HCT116 (cell line): Measurements from ENCODE around the gene EGFR. TPM values are rescaled to one million over a fixed set of nuclear protein-coding genes. Genes with fewer than 3 reads are reported as not detected.

Experiments
- ATAC-seq: fragments of 200-7000 bp; cut with Tn5 transposase; 2 replicates; pipeline ENCODE4 v1.9.1; 2020; ENCODE audit warnings: mild to moderate bottlenecking, moderate library complexity
- BruUV-seq: library from RNA; stranded (reverse); fragments of 400-500 nt; replicated peaks from 2 replicates; lab custom pipeline; 2021; lab: Mats Ljungman, UMichigan
- CTCF ChIA-PET: fragments of 300-600 bp; sonication (Branson Sonifier 250); formaldehyde crosslinking; loops from one replicate; lab custom pipeline; 2021; ENCODE audit warnings: antibody characterized with exemption; lab: Charles Lee
- POLR2A ChIA-PET: fragments of 300-600, 350-600 bp; sonication (Branson Sonifier 250); formaldehyde crosslinking; loops from one replicate; lab custom pipeline; 2021; ENCODE audit warnings: antibody characterized with exemption; lab: Charles Lee
- RAD21 ChIA-PET, 2 experiments: fragments of 300-600 bp; sonication (Branson Sonifier 250); formaldehyde crosslinking; loops; one replicate each; lab custom pipeline; 2023; ENCODE audit warnings: low total read pairs in 2 of 2; ENCODE audit not compliant: uncharacterized antibody in 2 of 2, unreplicated experiment in 2 of 2, low non-redundant PET in 1 of 2; lab: Charles Lee
- DNase-seq: peaks from one replicate; pipeline ENCODE4 v3.0.0-alpha.2; 2010; ENCODE audit warnings: low read depth, low spot score
- H2AFZ ChIP-seq: fragments of 200-600 bp; shearing (Covaris generic), sonication (generic); 2 replicates; pipeline ENCODE4 v1.6.1; 2017; ENCODE audit warnings: low read depth, mixed run types, mixed read lengths, antibody characterized with exemption, low read length; ENCODE audit not compliant: poor library complexity, severe bottlenecking
- H3K27ac ChIP-seq: 2 replicates; pipeline ENCODE4 v1.5.1; 2012; ENCODE audit warnings: low read depth, low read length
- H3K27me3 ChIP-seq: fragments of 200-600 bp; sonication (generic); 2 replicates; pipeline ENCODE4 v1.6.1; 2016; ENCODE audit warnings: mixed run types, low read length, mixed read lengths; ENCODE audit not compliant: insufficient read depth
- H3K36me3 ChIP-seq, 2 experiments: fragments of 200-500 bp in 1 of 2; fragments of 200-600 bp in 1 of 2; sonication (Bioruptor generic) in 1 of 2; sonication (generic) in 1 of 2; 2 replicates each; pipeline versions ENCODE4 v1.5.1 to v1.6.1; 2014 to 2016; ENCODE audit warnings: low read length in 2 of 2, inconsistent platforms in 1 of 2, mixed read lengths in 1 of 2, mixed run types in 1 of 2; ENCODE audit not compliant: insufficient read depth in 2 of 2, control insufficient read depth in 1 of 2
- H3K4me1 ChIP-seq, 2 experiments: fragments of 200-600 bp in 1 of 2; sonication (generic) in 1 of 2; 2 replicates each; pipeline versions ENCODE4 v1.5.1 to v1.6.1; 2012 to 2017; ENCODE audit warnings: low read length in 2 of 2, inconsistent platforms in 1 of 2, mild to moderate bottlenecking in 1 of 2, mixed read lengths in 1 of 2, mixed run types in 1 of 2, moderate library complexity in 1 of 2; ENCODE audit not compliant: insufficient read depth in 2 of 2, control insufficient read depth in 1 of 2
- H3K4me2 ChIP-seq: fragments of 200-600 bp; sonication (generic); 2 replicates; pipeline ENCODE4 v1.6.1; 2017; ENCODE audit warnings: mixed run types, low read length, mixed read lengths
- H3K4me3 ChIP-seq, 2 experiments: fragments of 200-600 bp in 1 of 2; sonication (generic) in 1 of 2; replicated peaks in 1 of 2; 2 replicates each; pipeline ENCODE4 v1.5.1; 2011 to 2016; ENCODE audit warnings: low read length in 2 of 2, control low read depth in 1 of 2, low read depth in 1 of 2, mild to moderate bottlenecking in 1 of 2, mixed read lengths in 1 of 2, mixed run types in 1 of 2
- H3K79me2 ChIP-seq: fragments of 200-600 bp; sonication (generic); 2 replicates; pipeline ENCODE4 v1.6.1; 2017; ENCODE audit warnings: mild to moderate bottlenecking, mixed run types, low read length, moderate library complexity, mixed read lengths; ENCODE audit not compliant: insufficient read depth
- H3K9ac ChIP-seq: fragments of 200-600 bp; sonication (generic); 2 replicates; pipeline ENCODE4 v1.6.1; 2016; ENCODE audit warnings: low read length, mixed read lengths
- H3K9me2 ChIP-seq: fragments of 200-600 bp; sonication (generic), shearing (Covaris generic); 2 replicates; pipeline ENCODE4 v1.6.1; 2017; ENCODE audit warnings: mixed run types, mild to moderate bottlenecking, moderate library complexity; ENCODE audit not compliant: insufficient read depth
- H3K9me3 ChIP-seq, 2 experiments: fragments of 200-500 bp in 1 of 2; fragments of 200-600 bp in 1 of 2; sonication (Bioruptor generic) in 1 of 2; sonication (generic) in 1 of 2; 2 replicates each; pipeline ENCODE4 v1.6.1; 2014 to 2017; ENCODE audit warnings: low read length in 2 of 2, mixed read lengths in 2 of 2, inconsistent platforms in 1 of 2, low read depth in 1 of 2, mild to moderate bottlenecking in 1 of 2, mixed run types in 1 of 2, moderate library complexity in 1 of 2; ENCODE audit not compliant: control insufficient read depth in 1 of 2, insufficient read depth in 1 of 2
- H4K20me1 ChIP-seq: fragments of 200-600 bp; sonication (generic), shearing (Covaris generic); 2 replicates; pipeline ENCODE4 v1.6.1; 2017; ENCODE audit warnings: mixed run types, mild to moderate bottlenecking, moderate library complexity; ENCODE audit not compliant: insufficient read depth
- CEBPB ChIP-seq: IDR thresholded peaks from 2 replicates; pipeline ENCODE4 v1.6.1; 2012; ENCODE audit warnings: low read depth
- EGR1 ChIP-seq: IDR thresholded peaks from 2 replicates; pipeline ENCODE4 v1.6.1; 2012; ENCODE audit warnings: low read depth
- ELF1 ChIP-seq: IDR thresholded peaks from 2 replicates; pipeline ENCODE4 v1.6.1; 2012; ENCODE audit warnings: low read depth, borderline replicate concordance
- EZH2phosphoT487 ChIP-seq: fragments of 200-600 bp; IDR thresholded peaks from 2 replicates; pipeline ENCODE4 v1.6.1; 2018; ENCODE audit warnings: antibody characterized with exemption, borderline replicate concordance
- FOSL1 ChIP-seq: IDR thresholded peaks from 2 replicates; pipeline ENCODE4 v1.6.1; 2012; ENCODE audit warnings: low read depth
- JUND ChIP-seq: IDR thresholded peaks from 2 replicates; pipeline ENCODE4 v1.6.1; 2012
- POLR2A ChIP-seq: IDR thresholded peaks from 2 replicates; pipeline ENCODE4 v1.7.0; 2011; ENCODE audit warnings: borderline replicate concordance; ENCODE audit not compliant: insufficient read depth, insufficient read length; ENCODE audit errors: extremely low read depth
- POLR2AphosphoS5 ChIP-seq: IDR thresholded peaks from 2 replicates; pipeline ENCODE4 v1.6.1; 2011; ENCODE audit warnings: mild to moderate bottlenecking, low read depth, low read length, moderate library complexity
- RAD21 ChIP-seq: IDR thresholded peaks from 2 replicates; pipeline ENCODE4 v1.6.1; 2012; ENCODE audit warnings: low read depth, mild to moderate bottlenecking
- SIN3A ChIP-seq: IDR thresholded peaks from 2 replicates; pipeline ENCODE4 v1.6.1; 2012; ENCODE audit warnings: low read depth
- SP1 ChIP-seq: IDR thresholded peaks from 2 replicates; pipeline ENCODE4 v1.6.1; 2012; ENCODE audit warnings: low read depth
- SRF ChIP-seq: IDR thresholded peaks from 2 replicates; pipeline ENCODE4 v1.6.1; 2012; ENCODE audit warnings: low read depth
- YY1 ChIP-seq: IDR thresholded peaks from 2 replicates; pipeline ENCODE4 v1.6.1; 2011; ENCODE audit warnings: low read length, low read depth, moderate library complexity, mild to moderate bottlenecking; ENCODE audit not compliant: insufficient replicate concordance; ENCODE audit errors: extremely low read depth
- ZFX ChIP-seq: fragments of 450-650 bp; IDR thresholded peaks from 2 replicates; pipeline ENCODE4 v1.6.1; 2017
- intact Hi-C: fragments of 100-400 bp; cut with micrococcal nuclease; formaldehyde crosslinking; loops from 2 replicates; pipeline ENCODE4 v1.10.0; 2022
- total RNA-seq: library from RNA; stranded (reverse); gene quantifications from one replicate; pipeline ENCODE4 v1.2.1, GENCODE V29; 2021; ENCODE audit not compliant: unreplicated experiment
- TF ChIP-seq, protein P1 (sequence below), 3 experiments: fragments of 200-600 bp in 1 of 3; sonication (generic) in 1 of 3; IDR thresholded peaks in 2 of 3; conservative IDR thresholded peaks in 1 of 3; 2 replicates each; pipeline ENCODE4 v1.5.1; 2012 to 2017; ENCODE audit warnings: low read depth in 2 of 3, low read length in 2 of 3, antibody characterized with exemption in 1 of 3, borderline replicate concordance in 1 of 3, control low read depth in 1 of 3, mild to moderate bottlenecking in 1 of 3, mixed read lengths in 1 of 3, mixed run types in 1 of 3, moderate library complexity in 1 of 3; ENCODE audit not compliant: insufficient read depth in 1 of 3
- TF ChIP-seq, protein P2 (sequence below): IDR thresholded peaks from 2 replicates; pipeline ENCODE4 v1.6.1; 2012
- TF ChIP-seq, protein P3 (sequence below): IDR thresholded peaks from 2 replicates; pipeline ENCODE4 v1.6.1; 2011; ENCODE audit warnings: mild to moderate bottlenecking, low read length, moderate library complexity; ENCODE audit not compliant: insufficient replicate concordance; ENCODE audit errors: extremely low read depth
- TF ChIP-seq, protein P4 (sequence below): IDR thresholded peaks from 2 replicates; pipeline ENCODE4 v1.6.1; 2012; ENCODE audit warnings: low read depth

Gene EGFR
- total RNA-seq, 1 experiment from 2014 or later = 71.5 TPM

DNA sequence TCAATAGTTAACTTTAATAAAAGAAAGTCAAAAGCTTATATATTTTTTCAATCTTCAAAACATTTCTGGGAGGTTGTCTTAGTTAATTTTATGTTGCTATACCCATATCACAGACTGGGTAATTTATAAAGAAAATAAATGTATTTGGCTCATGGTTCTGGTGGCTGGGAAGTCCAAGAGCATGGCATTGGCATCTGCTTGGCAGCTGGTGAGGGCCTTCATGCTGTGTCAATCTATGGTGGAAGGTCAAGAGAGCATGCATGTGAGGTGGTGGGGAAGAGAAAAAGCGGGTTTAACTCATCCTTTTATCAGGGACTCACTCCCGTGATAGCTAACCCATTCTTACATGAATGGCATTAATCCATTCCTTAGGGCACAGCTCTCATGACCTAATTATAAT lies 119.8 kb downstream of the EGFR start:
- Histone ChIP-seq H3K4me2 (no peak overlapping the region), H3K36me3 (peaks cover 0 to 9% of the 10 kb centered on the region in 2 experiments; a peak in 1 of 4 replicates), H3K79me2 (peaks cover 39% of the 10 kb centered on the region), H4K20me1 (no peaks in the 10 kb centered on the region), H3K4me3 (no peak overlapping the region), H3K9me2 (no peaks in the 10 kb centered on the region), H3K27ac (no peak overlapping the region), H3K9me3 (no peaks in the 10 kb centered on the region), H3K9ac (no peak overlapping the region), H2AFZ (no peak overlapping the region), H3K4me1 (peaks cover 18 to 22% of the 10 kb centered on the region in 2 experiments), H3K27me3 (no peaks in the 10 kb centered on the region)
- no peak for DNase-seq
- intact Hi-C loops = no loop called here
- POLR2A ChIA-PET = no interaction called here
- BruUV-seq = no TSS peak
- no peak for ATAC-seq
- TF ChIP-seq RAD21 (no peak), CEBPB (no peak), EGR1 (no peak), YY1 (no peak), ELF1 (no peak), FOSL1 (no peak), EZH2phosphoT487 (no peak), SP1 (no peak), POLR2AphosphoS5 (no peak), ZFX (no peak), JUND (no peak), SIN3A (no peak), POLR2A (no peak), SRF (no peak)
- TF ChIP-seq, protein P1, sequence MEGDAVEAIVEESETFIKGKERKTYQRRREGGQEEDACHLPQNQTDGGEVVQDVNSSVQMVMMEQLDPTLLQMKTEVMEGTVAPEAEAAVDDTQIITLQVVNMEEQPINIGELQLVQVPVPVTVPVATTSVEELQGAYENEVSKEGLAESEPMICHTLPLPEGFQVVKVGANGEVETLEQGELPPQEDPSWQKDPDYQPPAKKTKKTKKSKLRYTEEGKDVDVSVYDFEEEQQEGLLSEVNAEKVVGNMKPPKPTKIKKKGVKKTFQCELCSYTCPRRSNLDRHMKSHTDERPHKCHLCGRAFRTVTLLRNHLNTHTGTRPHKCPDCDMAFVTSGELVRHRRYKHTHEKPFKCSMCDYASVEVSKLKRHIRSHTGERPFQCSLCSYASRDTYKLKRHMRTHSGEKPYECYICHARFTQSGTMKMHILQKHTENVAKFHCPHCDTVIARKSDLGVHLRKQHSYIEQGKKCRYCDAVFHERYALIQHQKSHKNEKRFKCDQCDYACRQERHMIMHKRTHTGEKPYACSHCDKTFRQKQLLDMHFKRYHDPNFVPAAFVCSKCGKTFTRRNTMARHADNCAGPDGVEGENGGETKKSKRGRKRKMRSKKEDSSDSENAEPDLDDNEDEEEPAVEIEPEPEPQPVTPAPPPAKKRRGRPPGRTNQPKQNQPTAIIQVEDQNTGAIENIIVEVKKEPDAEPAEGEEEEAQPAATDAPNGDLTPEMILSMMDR (IDR thresholded peaks at IDR 0.05 in 2 of 3, conservative IDR thresholded peaks at IDR 0.05 in 1 of 3; ENCODE audit: borderline replicate concordance in 1 of 3, insufficient read depth in 1 of 3, low read depth in 2 of 3, low read length in 2 of 3) = no peak
- TF ChIP-seq, protein P2, sequence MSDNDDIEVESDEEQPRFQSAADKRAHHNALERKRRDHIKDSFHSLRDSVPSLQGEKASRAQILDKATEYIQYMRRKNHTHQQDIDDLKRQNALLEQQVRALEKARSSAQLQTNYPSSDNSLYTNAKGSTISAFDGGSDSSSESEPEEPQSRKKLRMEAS = no peak
- TF ChIP-seq, protein P3, sequence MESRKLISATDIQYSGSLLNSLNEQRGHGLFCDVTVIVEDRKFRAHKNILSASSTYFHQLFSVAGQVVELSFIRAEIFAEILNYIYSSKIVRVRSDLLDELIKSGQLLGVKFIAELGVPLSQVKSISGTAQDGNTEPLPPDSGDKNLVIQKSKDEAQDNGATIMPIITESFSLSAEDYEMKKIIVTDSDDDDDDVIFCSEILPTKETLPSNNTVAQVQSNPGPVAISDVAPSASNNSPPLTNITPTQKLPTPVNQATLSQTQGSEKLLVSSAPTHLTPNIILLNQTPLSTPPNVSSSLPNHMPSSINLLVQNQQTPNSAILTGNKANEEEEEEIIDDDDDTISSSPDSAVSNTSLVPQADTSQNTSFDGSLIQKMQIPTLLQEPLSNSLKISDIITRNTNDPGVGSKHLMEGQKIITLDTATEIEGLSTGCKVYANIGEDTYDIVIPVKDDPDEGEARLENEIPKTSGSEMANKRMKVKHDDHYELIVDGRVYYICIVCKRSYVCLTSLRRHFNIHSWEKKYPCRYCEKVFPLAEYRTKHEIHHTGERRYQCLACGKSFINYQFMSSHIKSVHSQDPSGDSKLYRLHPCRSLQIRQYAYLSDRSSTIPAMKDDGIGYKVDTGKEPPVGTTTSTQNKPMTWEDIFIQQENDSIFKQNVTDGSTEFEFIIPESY = no peak
- TF ChIP-seq, protein P4, sequence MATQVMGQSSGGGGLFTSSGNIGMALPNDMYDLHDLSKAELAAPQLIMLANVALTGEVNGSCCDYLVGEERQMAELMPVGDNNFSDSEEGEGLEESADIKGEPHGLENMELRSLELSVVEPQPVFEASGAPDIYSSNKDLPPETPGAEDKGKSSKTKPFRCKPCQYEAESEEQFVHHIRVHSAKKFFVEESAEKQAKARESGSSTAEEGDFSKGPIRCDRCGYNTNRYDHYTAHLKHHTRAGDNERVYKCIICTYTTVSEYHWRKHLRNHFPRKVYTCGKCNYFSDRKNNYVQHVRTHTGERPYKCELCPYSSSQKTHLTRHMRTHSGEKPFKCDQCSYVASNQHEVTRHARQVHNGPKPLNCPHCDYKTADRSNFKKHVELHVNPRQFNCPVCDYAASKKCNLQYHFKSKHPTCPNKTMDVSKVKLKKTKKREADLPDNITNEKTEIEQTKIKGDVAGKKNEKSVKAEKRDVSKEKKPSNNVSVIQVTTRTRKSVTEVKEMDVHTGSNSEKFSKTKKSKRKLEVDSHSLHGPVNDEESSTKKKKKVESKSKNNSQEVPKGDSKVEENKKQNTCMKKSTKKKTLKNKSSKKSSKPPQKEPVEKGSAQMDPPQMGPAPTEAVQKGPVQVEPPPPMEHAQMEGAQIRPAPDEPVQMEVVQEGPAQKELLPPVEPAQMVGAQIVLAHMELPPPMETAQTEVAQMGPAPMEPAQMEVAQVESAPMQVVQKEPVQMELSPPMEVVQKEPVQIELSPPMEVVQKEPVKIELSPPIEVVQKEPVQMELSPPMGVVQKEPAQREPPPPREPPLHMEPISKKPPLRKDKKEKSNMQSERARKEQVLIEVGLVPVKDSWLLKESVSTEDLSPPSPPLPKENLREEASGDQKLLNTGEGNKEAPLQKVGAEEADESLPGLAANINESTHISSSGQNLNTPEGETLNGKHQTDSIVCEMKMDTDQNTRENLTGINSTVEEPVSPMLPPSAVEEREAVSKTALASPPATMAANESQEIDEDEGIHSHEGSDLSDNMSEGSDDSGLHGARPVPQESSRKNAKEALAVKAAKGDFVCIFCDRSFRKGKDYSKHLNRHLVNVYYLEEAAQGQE = no peak
- CTCF ChIA-PET = no interaction called here
- RAD21 ChIA-PET = no interaction called here
